ENCODE measurements around the gene SPCS3. TPM values are rescaled to one million over a fixed set of nuclear protein-coding genes. Genes with fewer than 3 reads are reported as not detected.
"Not testable (repeated sequence)": the region's sequence is repeated elsewhere in the genome, so short reads cannot be mapped to it uniquely, and the experiment has no call there.

Gene SPCS3
- total RNA-seq, 1 donor from 2014 or later, result 115 TPM

DNA sequence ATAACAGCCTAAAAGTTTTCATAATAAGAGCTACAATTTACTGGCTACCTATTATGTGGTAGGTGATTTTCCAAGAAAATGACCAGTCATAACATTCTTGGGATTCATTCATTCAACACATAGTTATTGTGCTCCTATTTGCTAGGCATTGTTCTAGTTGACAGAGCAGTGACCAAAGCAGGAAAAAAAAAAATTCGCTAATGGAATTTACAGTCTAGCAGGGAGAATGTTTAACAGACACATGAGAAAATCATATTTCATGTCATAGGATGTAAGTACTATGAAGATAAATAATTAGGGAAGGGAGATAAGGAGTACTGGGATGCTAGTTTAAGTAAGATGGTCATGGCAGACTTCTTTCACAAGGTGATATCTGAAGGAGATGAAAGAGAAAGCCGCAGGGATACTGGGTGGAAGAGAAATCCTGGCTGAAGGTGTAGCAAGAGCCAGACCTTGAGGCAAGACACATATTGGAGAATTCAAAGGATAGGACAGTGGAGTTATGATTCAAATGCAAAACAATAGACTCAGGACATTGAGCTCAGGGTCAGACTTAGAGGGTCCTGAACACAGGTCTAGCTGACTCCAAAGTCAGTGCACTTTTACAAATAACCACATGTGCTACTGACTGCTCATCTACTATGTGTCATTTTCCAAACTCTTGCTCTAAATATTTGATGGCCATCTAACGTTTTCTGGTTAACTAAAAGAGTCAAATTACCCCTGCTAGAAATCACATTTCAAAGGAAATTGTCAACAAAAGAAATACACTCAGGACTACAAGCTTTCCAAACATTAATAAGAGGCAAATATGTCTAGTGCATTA is 20.4 kb downstream of the SPCS3 start:
- DNase-seq (ENCODE audit: low spot score), result no peak
- intact Hi-C loops (cut with DNase I), result loop anchor here (5.0 kb wide), 2 partner anchors 188 to 393 kb away; no protein-coding TSS in a partner anchor

DNA sequence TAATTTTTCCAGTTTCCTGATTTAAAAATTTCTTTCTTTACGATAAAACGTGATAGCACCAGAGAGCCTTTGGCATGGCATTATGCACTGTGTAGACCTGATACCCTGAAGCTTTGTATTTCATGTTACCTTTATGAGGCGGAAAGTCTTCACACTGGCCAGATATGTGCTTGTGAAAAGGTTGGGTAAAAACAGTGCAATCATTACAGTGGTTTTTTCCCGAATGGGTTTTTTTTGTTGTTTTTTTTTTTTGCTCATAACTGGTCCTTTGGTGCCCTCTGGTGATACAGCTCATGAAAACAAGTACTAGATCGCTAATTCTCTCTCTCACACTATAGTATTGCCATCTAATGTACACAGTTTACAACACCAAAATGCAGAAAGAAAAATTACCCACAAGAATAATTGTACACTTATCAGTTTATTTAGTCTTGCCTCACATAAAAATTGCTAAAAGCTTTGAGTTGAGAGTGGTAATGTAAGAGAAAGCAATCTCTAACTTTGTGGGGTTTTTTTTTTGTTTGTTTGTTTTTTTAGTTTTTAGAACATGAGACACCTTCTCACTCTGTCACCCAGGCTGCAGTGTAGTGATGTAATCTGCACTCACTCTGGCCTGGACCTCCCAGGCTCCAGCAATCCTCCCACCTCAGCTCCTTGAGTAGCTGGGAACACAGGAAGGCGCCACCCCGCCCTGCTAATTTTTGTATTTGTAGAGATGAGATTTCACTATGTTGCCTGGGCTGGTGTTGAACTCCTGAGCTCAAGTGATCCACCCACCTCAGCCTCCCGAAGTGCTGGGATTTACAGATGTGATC is 21.3 kb downstream of the SPCS3 start:
- DNase-seq (ENCODE audit: low spot score), result no peak
- intact Hi-C loops (cut with DNase I), result loop anchor here (1.0 to 5.0 kb wide), 2 partner anchors 307 to 394 kb away; no protein-coding TSS in a partner anchor

DNA sequence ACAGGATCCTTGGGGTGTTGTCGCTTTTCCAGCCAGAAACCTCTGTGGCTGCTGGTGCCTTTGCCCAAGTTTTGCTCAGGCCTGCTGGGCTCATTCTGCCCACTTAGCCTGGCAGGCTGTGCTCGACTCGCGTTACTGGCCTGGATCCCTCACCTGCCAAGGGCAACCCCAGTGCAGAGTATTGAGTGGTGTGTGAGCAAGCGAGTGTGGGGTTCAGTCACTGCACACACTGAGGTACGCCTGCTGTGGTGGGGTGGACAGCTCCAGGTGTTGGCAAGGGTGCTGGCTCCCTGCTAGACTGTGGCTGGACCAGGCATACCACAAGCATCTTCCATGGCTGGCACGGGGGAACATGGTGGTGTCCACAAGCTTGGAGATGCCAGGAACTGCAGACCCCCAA is 22.6 kb downstream of the SPCS3 start:
- intact Hi-C loops (cut with DNase I), result loop anchor here (5.0 kb wide), 1 partner anchor 395 kb away; no protein-coding TSS in a partner anchor
- DNase-seq (ENCODE audit: low spot score), result no peak

DNA sequence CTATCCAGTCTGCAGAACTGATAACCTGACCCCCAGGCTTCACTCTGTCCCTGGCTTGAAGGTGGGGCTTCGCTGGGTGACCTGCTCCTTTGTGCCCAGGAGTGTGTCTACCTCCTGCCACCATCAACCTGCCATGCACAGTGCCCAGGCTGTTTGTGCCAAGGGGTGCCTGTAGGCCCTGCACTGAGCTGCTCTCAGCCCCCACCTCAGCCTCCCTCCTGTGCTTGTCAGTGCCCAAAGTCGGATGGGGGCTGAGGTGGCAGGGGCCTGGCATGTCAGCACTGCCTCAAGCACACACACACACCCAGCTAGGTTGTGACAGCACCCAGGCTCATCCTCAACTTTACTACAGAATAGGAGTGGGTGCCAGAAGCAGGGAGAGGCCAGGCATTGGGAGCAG is 23.5 kb downstream of the SPCS3 start:
- intact Hi-C loops (cut with DNase I), result loop anchor here (5.0 kb wide), 1 partner anchor 396 kb away; no protein-coding TSS in a partner anchor

DNA sequence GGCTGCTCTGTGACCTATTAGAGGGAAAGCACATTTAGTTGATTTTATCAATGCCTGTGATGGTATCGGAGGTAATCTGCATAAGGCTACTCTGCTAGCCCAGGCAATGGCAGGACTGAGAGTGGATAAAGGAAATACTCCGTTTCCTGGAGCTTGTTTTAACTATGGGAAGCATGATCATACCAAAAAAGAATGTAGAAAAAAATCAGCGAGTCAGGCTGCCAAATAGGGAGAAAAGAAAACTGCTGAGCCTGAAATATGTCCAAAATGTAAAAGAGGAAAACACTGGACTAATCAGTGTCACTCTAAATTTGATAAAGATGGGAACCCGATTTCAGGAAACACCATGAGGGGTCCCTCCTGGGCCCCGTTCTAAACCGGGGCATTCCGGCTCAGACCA is 25.6 kb downstream of the SPCS3 start:
- intact Hi-C loops (cut with DNase I); DNase-seq (ENCODE audit: low spot score): not testable (repeated sequence)

More for the DNA sequence above, 23.5 kb downstream of the SPCS3 start:
- DNase-seq (ENCODE audit: low spot score), result no peak

DNA sequence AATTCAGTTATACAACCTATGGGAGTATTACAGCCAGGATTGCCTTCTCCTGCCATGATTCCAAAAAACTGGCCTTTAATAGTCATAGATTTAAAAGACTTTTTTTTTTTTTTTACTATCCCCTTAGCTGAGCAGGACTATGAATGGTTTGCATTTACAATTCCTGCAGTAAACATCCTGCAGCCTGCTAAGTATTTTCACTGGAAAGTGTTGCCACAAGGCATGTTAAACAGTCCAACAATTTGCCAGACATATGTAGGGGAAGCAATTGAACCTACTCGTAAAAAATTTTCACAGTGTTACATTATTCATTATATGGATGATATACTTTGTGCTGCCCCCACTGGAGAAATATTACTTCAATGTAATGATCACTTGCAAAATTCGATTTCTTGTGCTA is 27.1 kb downstream of the SPCS3 start:
- intact Hi-C loops (cut with DNase I); DNase-seq (ENCODE audit: low spot score): not testable (repeated sequence)

DNA sequence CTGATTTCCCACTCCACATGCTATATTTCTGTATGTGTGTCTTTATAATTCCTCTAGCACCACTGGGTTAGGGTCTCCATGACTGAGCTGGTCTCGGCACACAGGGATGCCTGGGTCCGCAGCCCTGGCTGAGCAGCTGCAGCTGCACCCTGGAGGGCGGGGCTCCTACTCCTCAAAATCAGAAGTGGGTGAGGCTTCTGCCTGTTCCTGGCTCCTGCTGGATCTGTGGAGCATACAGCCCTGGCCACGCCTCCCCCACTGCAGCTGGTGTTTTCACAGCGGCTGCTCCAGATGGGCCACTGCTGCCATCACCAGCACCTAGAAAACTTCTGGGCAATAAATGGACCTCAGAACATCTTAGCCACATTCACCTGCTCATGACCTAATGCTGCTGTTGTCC is 30.9 kb downstream of the SPCS3 start:
- intact Hi-C loops (cut with DNase I), result no loop called here
- DNase-seq (ENCODE audit: low spot score), result no peak

DNA sequence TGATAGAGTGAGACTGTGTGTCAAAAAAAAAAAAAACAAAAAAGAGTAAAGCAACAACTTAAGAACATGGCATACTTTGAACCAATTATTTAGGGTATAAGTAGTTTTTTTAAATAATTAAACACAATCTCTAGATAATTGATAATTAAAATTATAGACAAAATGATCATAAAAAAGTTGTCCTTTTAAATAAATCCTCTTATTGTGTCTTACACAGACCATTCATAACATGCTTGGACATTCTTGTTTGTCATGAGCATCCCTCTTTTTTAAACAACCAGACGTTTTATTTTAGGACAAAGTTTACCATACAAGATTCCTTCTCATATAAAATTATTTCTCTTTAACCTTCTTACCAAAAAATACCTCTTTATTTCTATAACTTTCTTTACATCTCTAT is 35.1 kb downstream of the SPCS3 start:
- no peak for DNase-seq (ENCODE audit: low spot score)
- intact Hi-C loops (cut with DNase I), result no loop called here

DNA sequence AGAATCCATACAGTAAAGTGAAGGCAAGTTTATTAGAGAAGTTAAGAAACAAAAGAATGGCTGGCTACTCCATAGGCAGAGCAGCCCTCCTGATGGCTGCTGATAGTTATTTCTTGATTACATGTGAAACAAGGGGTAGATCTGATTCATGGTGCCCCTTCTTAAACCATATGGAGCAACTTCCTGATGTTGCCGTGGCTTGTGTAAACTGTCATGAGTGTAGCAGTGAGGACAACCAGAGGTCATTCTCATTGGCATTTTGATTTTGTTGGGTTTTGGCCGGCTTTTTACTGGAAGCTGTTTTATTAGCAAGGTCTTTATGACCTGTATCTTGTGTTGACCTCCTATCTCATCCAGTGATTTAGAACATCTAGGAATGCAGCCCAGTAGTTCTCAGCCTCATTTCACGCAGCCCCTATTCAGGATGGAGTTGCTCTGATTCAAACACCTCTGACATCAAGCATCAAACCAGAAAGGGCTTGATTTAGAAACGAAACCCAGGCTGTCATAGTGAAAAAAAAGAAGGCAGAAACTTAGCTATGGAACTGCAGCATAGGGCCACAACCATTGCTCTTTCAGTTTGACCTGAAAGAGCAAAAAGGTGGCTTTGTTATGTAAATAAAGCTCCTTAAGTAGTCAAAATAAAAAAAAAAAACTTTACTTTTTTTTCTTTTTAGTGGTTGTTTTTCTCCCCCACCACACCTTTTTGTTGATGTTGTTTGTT is 37.8 kb downstream of the SPCS3 start:
- intact Hi-C loops (cut with DNase I), result no loop called here
- no peak for DNase-seq (ENCODE audit: low spot score)

DNA sequence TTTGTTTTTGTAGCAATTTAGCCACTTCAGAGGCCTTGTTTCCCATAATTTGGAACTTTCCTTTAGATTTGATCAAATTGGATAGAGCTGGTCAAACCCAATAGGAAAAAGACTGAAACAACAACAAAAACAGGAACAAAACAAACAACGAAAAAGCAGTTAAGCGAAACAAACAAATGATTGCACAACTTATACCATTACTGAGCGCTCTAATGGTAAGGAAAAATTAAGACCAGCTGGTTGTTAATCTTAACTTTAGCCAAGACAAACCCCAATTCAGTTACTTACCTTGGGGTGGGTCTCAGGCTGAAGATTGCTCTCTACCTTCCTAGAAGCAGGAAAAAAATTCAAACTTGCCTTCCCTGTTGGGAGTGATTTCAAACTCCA is 38.3 kb downstream of the SPCS3 start:
- DNase-seq (ENCODE audit: low spot score), result no peak
- intact Hi-C loops (cut with DNase I), result no loop called here

DNA sequence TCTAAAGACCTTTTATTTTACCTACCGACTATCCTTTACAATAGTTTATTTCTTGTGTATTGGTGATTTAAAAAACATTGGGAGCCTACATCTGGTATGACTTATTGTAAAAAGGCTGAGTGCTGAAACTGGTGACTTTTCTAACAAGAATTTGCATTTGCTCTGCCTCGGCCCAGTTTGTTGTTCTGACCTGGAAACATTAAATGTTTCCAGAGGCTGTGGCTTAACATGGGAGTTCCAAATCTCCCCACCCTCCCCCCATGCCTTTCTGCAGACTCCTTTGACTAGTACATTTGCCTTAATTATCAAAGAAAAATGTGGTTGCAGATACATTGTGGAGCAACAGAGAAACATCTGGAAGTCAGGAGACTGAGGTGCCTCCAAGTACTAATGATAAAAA is 39.8 kb downstream of the SPCS3 start:
- DNase-seq (ENCODE audit: low spot score), result no peak
- intact Hi-C loops (cut with DNase I), result no loop called here

DNA sequence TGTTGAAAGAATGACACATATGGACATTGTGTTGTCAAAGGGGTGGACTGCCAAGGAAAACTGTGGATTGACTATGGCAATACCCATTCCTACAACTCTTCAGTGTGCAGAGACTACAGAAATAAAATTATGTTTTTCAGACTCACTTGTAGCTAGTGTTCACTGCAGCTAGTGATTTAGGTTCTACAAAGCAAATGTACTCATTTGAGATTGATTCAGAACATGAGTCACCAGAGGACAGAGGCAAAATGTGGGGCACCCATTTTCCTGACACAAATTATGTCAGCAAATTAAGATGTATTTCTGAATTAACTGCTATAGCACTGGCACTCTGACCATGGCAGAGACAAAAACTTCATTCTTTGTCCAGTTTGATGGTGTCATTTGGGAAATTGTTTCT is 40.7 kb downstream of the SPCS3 start:
- no peak for DNase-seq (ENCODE audit: low spot score)
- intact Hi-C loops (cut with DNase I), result no loop called here

DNA sequence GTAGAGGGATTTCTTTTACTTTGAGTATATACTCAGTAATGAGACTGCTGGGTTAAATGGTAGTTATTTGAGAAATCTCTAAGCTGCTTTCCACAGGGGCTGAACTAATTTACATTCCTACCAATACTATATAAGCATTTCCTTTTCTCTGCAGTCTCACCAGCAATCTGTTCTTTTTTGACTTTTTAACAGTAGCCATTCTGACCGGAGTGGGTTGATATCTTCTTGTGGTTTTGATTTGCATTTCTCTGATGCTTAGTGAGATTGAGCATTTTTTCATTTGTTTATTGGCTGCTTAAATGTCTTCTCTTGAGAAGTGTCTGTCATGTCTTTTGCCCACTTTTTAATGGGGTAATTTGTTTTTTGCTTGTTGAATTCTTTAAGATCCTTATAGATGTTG is 43.3 kb downstream of the SPCS3 start:
- intact Hi-C loops (cut with DNase I), result no loop called here
- no peak for DNase-seq (ENCODE audit: low spot score)

DNA sequence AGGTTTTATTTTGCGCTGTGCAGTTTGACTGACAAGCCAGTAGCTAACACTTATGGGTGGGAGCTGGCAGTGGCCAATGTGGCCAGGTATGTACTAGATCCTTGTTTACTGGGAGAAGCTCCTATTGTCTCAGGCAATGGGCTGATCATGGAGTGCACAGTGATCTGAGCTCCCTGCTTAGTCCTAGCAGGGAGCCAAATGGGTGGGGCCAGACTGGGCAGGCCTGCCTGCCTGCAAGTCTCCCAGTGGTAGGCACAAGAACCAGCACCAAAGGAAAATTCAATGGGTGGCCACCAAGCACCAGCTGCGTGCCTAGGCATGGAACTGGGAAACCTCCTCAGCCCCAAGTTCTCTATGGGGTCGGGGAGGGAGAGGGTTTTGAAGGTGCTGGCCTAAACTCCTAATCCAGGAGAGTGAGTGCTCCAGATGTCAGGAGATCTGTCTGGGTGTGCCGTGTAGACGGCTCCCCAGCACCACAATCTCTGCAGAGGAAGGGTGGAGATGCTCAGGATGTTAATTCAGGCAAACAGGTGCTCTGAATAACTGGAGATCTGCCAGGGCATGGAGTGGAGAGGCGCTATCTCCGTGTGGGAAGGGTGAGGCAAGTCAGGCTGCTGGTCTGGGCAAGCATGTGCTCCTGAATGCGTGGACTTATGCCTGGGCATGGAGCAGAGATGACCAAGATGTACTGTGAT is 48.2 kb downstream of the SPCS3 start:
- intact Hi-C loops (cut with DNase I), result no loop called here
- DNase-seq (ENCODE audit: low spot score), result no peak

DNA sequence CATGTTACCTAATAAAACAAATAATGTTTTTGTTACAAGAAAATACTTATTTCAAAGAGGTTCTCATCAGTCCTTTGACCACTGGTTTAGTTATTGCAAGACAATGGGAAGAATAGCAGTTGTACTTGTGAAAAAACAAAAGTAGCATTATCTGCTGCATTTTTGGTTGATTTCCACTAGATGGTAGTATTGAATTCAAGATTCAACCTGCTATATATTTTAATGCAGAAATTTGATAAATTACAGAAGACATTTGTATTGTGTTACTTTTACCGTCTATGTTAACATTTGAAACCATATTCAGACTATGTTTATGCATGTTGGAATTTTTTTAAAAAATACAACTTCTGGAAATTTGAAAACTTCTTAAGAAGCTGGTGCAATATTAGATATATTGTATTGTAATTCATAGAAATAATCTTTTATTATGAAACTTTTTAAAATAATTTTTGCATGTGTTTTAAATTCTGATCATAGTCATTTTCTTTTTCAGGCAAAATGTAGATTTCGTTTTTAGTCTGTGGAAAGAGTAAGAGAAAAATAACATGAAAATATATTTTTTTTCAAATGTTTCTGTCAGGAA is 56.4 kb downstream of the SPCS3 start:
- no peak for DNase-seq (ENCODE audit: low spot score)
- intact Hi-C loops (cut with DNase I), result loop anchor here (2.0 to 10.0 kb wide), 2 partner anchors 671 to 959 kb away; no protein-coding TSS in a partner anchor

DNA sequence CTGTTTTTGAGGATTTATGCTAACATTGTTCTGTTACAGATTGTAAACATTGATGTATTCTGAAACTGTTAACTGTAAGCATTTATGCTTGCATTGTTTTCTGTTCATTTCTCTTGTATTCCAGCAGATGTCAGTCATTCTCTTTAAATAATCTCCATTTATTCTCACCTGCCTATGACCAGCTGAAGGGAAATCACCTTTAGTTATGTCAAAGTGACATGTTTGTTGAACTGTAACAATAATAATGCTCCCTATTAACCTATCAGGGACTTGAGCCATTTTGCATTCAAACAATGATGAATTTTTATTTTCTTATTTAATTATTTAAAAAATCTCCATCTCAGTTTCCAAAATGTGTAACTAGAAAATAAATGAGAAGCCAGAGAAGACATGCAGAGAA is 58.0 kb downstream of the SPCS3 start:
- intact Hi-C loops (cut with DNase I), result loop anchor here (2.0 to 10.0 kb wide), 2 partner anchors 669 to 957 kb away; no protein-coding TSS in a partner anchor
- no peak for DNase-seq (ENCODE audit: low spot score)

DNA sequence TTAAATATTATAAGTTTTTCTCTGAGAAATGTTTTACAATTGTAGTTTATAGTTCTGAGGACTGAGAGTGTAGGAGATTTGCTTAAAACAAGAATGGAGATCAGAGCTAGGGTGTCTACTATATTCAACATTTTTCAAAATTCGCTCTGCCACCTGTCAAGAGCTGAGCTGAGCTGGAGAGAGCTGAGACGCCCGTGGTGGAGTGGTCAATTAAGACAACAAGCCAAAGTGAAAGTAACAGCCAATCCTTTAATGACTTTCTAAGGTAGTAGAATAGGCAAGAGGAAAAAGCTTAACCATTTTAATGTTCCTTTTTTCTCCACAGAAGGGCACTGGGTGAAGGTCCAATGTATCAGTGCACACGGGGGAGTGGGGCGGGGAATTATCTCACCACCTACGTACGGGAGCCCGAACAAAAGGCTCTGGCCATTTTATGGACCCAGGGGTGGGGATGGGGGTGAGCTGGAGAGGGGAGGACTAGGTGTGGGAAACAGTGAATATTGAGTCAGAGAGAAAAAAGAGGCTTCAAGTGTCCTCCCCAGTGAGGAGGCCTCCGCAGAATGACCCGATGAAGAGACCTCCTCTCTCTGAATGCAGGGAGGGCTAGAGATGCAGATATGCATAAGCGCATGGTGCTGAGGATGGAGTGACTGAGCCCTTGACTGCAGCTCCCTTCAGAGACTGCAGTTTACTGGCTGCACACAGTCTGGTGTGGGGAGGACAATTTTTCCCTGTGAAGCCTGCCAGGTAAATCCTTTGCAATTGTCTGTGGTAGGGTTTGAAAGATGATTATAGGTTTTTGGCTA is 60.8 kb downstream of the SPCS3 start:
- DNase-seq (ENCODE audit: low spot score), result no peak
- intact Hi-C loops (cut with DNase I), result loop anchor here (5.0 kb wide), 1 partner anchor 412 kb away; the partner anchor contains the start of gene VEGFC
